A549 (cell line): ENCODE measurements around the gene MAST2.

Experiments used
- BHLHE40 ChIP-seq: IDR thresholded peaks from 2 replicates; pipeline ENCODE4 v1.6.1; 2012; ENCODE audit warnings: low read depth, low read length, inconsistent platforms
- CHD4 ChIP-seq: fragments of 200-600 bp; sonication (generic); IDR thresholded peaks from 2 replicates; pipeline ENCODE4 v1.6.1; 2016; ENCODE audit warnings: antibody characterized with exemption, mild to moderate bottlenecking, borderline replicate concordance
- CTCF ChIP-seq: fragments of >200 bp; sonication (Bioruptor Twin); formaldehyde crosslinking; IDR thresholded peaks from 3 replicates; pipeline ENCODE4 v1.5.1; 2016
- EP300 ChIP-seq, 2 experiments: fragments of >200 bp; sonication (Bioruptor Twin); formaldehyde crosslinking; IDR thresholded peaks; 2 replicates in 1 of 2; 3 replicates in 1 of 2; pipeline ENCODE4 v1.6.1; 2016 to 2017
- HES2 ChIP-seq: fragments of >200 bp; sonication (Bioruptor Twin); formaldehyde crosslinking; IDR thresholded peaks from 2 replicates; pipeline ENCODE4 v1.6.1; 2016
- NPAS2 ChIP-seq: fragments of 250-450 bp; sonication (Bioruptor Pico); IDR thresholded peaks from 2 replicates; pipeline ENCODE4 v1.8.0; 2022; ENCODE audit warnings: mild to moderate bottlenecking, moderate library complexity, borderline replicate concordance
- POLR2A ChIP-seq: IDR thresholded peaks from 2 replicates; pipeline ENCODE4 v1.6.1; 2012; ENCODE audit warnings: mild to moderate bottlenecking, low read length
- POLR2AphosphoS2 ChIP-seq: conservative IDR thresholded peaks from 2 replicates; pipeline ENCODE4 v1.6.1; 2012; ENCODE audit warnings: low read length, improper control_type of control experiment, inconsistent platforms
- RAD21 ChIP-seq, 2 experiments: fragments of >200 bp in 1 of 2; sonication (Bioruptor Twin) in 1 of 2; formaldehyde crosslinking in 1 of 2; IDR thresholded peaks in 1 of 2; conservative IDR thresholded peaks in 1 of 2; 2 replicates in 1 of 2; 3 replicates in 1 of 2; pipeline ENCODE4 v1.6.1; 2012 to 2018; ENCODE audit warnings: inconsistent platforms in 1 of 2
- SMC3 ChIP-seq: fragments of >200 bp; sonication (Bioruptor Twin); formaldehyde crosslinking; IDR thresholded peaks from 3 replicates; pipeline ENCODE4 v1.6.1; 2018; ENCODE audit warnings: inconsistent platforms
- TF ChIP-seq, protein P1 (sequence below): IDR thresholded peaks from 2 replicates; pipeline ENCODE4 v1.6.1; 2012

- no peak for TF ChIP-seq BHLHE40
- no peak for TF ChIP-seq POLR2A
- TF ChIP-seq CTCF = no peak
- TF ChIP-seq POLR2AphosphoS2 = no peak
- TF ChIP-seq, protein P1, sequence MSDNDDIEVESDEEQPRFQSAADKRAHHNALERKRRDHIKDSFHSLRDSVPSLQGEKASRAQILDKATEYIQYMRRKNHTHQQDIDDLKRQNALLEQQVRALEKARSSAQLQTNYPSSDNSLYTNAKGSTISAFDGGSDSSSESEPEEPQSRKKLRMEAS = peak; percentile 81
- no peak for TF ChIP-seq EP300 (IDR thresholded peaks at IDR 0.05)
- no peak for TF ChIP-seq RAD21 (conservative IDR thresholded peaks at IDR 0.05 in 1 of 2, IDR thresholded peaks at IDR 0.05 in 1 of 2)
- TF ChIP-seq HES2 = no peak
- no peak for TF ChIP-seq CHD4
- no peak for TF ChIP-seq NPAS2
- TF ChIP-seq SMC3 = no peak
These were observed 791 bp upstream of the MAST2 start for GRCh38 chr1:45802343-45803298.
